Ramos (cell line): ENCODE results near the gene RAB36.

Experiments
- in situ Hi-C: fragments of 300-500 bp; cut with MboI; formaldehyde crosslinking; loops from one replicate; pipeline ENCODE4 v1.14.3; 2022; ENCODE audit warnings: low sequenced_read_pairs; ENCODE audit not compliant: unreplicated experiment

RAB36 gene, protein sequence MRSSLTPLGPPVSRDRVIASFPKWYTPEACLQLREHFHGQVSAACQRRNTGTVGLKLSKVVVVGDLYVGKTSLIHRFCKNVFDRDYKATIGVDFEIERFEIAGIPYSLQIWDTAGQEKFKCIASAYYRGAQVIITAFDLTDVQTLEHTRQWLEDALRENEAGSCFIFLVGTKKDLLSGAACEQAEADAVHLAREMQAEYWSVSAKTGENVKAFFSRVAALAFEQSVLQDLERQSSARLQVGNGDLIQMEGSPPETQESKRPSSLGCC

GRCh38 chr22:23144932-23145877, at the start of gene RAB36:
Gene RAB36 (plus strand): TSS chr22:23145477. CDS start chr22:23146617, 1,140 bp downstream.
- in situ Hi-C loops, result no loop called here

- in situ Hi-C loops, result no loop called here
Observed at GRCh38 chr22:23095733-23096342, 49.4 kb upstream of the RAB36 start.

DNA sequence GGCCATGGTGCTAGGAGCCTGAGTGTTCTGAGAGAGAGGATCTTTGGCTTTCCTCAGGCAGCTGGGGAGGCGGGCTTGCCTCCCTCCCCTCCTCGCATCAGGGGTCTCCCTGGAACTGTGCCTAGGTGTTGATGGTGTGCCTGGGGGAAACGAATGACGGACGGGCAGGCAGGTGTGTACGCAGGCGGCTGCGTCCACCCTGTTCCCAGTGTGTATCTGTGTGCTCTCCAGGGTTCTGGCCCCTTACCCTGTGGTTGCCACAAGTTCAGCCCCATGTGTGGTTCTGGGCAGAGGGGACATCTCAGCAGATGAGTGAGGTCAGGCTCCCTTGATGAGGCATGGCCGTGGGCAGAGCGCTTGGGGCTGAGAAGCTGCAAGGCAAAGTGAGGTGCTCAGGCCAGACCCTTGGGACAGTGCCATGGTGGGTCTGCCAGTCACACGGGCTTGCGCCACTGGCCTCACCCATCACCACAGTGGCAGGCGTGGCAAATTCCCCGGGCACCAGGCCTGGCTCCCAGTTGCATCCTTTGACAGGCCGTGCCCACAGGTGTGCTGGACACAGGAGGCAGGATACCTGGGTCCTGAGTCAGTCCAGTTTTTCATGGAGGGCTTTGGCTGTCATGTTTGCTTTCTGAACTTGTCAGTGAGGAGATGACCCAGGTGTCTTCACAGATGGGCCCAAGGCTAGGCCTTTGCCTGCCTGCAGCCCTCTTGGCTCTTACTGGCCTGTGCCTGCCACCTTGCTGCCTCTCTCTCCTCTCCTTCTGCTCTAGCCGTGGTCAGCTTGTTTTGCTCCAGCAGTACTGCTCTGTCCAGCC, 47.7 kb upstream of the RAB36 start:
- in situ Hi-C loops, result no loop called here

DNA sequence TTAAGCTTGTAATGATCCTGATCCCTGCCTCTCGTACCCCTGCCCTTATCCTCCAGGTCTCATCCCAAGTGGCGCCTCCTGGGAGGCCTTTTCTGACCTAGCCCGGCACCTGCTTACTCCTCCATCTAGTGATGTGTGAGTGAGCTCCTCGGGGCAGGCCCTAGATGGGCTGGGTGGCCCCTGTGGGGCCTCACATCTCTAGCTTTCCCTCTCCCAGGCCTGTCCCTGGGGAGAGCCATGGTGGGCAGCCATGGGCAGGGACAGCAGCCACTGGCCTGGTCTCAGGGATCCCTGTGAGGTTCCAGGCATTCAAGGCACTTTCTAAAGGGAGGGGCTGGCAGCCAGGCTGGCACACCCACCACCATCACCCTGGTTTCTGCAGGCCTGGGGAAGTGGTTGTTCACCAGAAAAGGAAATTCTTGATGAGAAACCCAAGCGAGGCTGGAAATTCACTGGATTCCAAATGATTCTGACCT, 47.0 kb upstream of the RAB36 start:
- in situ Hi-C loops, result no loop called here

DNA sequence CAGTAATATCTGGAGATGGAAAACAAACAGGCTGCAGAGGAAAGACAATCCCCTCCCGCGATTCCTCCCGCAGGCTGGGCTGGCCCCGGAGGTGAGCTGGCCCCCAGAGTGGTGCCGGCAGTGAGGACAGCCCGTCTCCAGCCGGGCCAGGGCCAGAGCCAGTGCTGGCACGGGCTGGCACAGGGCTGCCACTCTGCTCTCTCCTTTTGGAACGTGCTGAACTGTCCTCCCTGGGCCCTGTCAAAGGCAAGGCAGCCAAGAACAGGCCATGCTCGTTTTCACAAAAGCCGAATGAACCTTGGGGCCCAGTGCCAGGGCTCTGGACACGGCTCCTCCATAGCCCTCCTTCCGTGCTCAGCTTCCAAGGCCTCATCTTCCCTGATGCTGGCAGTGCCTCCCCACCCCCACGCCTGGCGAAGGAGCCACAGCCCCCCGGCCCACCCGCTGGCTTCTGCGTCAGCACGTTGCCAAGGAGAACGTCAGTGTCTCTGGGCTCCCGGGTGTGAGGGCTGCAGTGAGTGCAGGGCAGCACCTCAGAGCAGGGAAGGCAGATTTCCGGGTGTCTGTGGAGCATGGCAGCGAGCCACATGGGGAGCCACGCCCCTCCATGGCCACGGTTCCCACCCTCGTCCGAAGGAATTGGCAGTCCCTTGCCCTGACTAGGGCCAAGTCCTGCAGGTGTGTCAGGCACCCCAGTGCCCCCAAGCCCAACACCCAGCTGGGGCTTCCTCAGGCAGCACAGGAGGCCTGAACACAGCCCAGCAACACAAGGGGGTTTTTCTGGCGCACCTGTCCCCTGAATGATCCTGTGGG, 46.4 kb upstream of the RAB36 start:
- in situ Hi-C loops, result no loop called here

DNA sequence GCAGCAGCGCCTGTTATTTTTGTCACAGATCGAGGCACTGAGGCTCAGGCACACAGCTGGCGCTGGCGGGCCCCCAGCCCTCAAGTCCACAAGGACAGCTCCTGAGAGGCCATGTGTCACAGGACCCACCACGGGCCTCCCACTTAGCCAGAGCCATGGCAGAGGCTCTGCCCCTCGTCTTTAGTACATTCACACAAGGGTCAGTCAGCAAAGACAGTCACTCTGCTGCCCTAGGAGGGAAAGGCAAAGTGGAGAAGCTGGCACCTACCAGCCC, 45.8 kb upstream of the RAB36 start:
- in situ Hi-C loops, result no loop called here

DNA sequence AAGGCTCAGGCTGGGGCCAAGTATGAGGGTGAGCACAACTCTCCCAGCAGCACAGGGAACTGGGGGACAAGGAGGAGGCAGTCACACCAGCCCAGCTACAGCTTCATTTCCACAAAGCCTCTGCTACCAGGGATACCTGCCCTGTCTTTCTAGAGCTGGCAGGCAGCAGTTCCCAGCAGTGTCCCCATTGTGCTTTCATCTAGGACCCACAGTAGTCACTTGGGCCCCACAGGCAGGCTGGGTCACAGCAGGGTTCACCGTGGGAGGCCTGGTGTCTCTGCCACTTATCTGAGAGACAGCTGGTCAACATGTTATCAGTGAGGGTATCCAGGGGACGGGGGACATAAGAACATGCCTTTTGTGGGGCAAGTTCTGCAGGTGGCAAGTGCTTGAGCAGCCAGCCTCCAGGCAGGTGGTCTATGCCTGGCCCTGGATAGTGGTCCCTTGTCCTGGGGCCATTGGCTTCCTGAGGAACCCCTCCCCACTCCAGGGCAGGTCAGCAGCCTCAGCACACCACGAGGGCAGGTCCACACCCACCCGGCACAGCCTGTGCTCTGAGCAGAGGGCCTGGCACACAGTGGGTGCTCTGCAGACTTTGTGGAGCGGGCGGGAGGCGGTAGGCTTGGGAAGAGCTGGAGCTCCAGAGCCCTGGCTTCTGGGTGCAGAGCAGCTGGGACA, 45.0 kb upstream of the RAB36 start:
- in situ Hi-C loops, result no loop called here

- in situ Hi-C loops, result no loop called here
Observed at GRCh38 chr22:23101524-23101923, 43.8 kb upstream of the RAB36 start.

- in situ Hi-C loops, result no loop called here
Observed at GRCh38 chr22:23102002-23102655, 43.1 kb upstream of the RAB36 start.

DNA sequence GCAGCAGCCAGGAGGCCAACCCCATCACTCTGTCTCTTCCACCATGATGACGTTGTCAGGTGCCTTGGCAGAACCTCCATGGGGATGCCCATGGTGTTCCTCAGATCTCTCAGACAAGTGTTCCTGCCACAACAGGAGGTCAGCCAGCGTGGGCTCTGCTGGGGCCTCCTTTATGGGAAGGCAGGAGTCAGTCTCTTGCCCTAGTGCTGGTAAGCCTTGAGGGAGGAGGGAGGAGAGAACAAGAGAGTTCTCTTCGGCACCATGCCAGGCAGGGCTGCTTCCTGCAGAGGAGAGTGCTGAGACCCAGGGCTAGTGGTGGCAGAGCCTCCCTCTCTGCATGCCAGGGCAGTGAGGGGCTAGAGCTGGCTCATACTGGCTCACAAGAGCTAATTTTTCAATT, 42.5 kb upstream of the RAB36 start:
- in situ Hi-C loops, result no loop called here

- in situ Hi-C loops, result no loop called here
Observed at GRCh38 chr22:23103199-23103954, 41.9 kb upstream of the RAB36 start.

DNA sequence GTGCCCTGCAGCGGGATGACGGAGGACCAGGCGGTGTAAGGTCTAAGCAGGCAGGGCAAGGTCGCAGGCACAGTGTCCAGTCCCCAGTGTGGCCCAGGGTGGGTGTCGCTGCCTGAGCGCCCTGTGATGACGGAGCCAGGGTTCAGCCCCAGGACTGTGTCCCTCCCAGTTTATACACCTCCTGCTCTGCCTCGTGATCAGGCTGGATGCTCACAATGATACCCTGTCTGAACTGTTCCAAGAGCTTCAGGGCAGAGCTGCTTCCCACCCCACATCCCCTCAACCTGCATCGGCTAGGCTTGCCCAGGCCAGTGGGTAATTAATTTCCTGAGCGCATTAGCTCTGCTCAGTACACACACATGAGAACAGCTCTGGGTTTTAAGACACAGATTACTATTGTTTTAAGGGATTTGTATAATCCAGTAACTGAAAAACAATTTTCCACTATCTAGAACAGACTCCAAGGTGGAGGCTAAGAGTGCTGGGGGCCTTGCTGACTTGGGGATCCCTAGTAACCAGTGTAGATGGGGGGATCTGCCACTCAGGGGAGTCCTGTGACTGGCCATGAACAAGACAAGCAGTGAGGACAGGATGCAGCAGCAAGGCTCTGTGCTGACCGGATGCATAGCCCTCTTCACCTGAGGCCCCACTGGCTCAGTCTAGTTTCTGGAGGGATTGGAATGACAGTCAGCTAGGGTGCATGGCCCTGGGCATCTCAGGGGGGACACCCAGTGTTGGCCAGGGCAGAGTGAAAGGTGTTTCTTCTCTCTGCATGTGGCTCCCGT, 40.9 kb upstream of the RAB36 start:
- in situ Hi-C loops, result no loop called here

DNA sequence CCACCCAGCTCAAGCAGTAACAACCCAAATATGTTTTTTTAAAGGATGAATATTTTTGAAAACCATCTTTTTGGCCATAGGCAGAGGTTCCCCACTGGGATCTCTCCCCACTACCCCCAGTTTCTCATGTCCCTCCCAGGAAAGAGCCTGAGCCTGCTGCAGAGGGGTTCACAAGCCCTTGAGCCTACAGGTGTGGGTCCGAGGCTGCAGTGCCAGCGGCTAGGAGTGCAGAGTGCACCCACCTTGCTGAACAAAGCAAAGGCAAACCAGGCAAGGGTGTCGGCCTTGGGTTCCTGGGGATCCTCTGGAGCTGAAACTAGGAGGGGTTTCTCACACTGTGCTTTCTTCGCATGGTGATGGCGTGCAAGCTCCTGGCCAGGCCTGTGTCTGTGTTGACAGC, 40.0 kb upstream of the RAB36 start:
- in situ Hi-C loops, result no loop called here

- in situ Hi-C loops, result no loop called here
Observed at GRCh38 chr22:23105919-23106318, 39.4 kb upstream of the RAB36 start.

GRCh38 chr22:23106344-23106743, 38.9 kb upstream of the RAB36 start:
- in situ Hi-C loops, result no loop called here

DNA sequence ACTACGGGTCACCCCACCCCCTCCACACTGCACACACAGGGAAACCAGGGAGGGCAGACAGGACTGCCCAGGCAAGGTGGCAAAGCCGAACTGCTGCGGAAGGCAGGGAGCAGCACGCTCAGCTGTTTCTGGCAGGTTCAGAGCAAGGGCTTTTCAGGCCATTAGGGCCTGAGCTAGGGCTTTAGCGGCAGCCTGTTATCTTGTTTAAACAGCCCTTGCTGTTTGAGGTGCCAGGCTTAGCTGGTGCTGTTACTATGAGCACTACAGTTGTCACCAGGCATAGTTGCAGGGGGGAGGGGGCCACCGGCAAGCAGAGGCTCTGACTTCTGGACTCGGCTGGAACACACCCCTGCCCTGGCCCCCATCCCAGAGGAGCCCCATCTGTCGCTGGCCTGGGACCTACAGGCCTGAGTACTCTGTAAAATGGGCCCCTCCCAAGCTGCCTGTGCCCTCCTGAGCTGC, 38.3 kb upstream of the RAB36 start:
- in situ Hi-C loops, result no loop called here
